Mucosa of descending colon (tissue), 3 donors: ENCODE measurements around the gene ZNF629. TPM values are rescaled to one million over a fixed set of nuclear protein-coding genes. Genes with fewer than 3 reads are reported as not detected.
A peak's percentile ranks its signal among the peaks of the same experiment; 100 is the strongest.

ENCODE experiments used
- ATAC-seq: fragments of 200-7000 bp; cut with Tn5 transposase; one replicate; pipeline ENCODE4 v1.9.1; 2020; ENCODE audit warnings: mild to moderate bottlenecking, moderate library complexity
- DNase-seq, 3 donors: peaks; one replicate each; pipeline ENCODE4 v3.0.0-alpha.2; 2020
- H3K36me3 ChIP-seq: fragments of 200-600 bp; one replicate; pipeline ENCODE4 v1.8.0; 2021; ENCODE audit warnings: low read depth, mild to moderate bottlenecking
- H3K4me1 ChIP-seq: fragments of 200-600 bp; one replicate; pipeline ENCODE4 v1.8.0; 2021; ENCODE audit warnings: low read depth, mild to moderate bottlenecking
- H3K4me3 ChIP-seq: fragments of 200-600 bp; one replicate; pipeline ENCODE4 v1.8.0; 2021; ENCODE audit warnings: mild to moderate bottlenecking
- H3K9me3 ChIP-seq: fragments of 200-600 bp; one replicate; pipeline ENCODE4 v1.8.0; 2021; ENCODE audit warnings: mild to moderate bottlenecking
- intact Hi-C, 2 donors: fragments of 100-400 bp; cut with DNase I in 1 of 2; cut with micrococcal nuclease in 1 of 2; formaldehyde crosslinking; loops; one replicate each; pipeline versions ENCODE4 v1.11.0 to v1.11.1; 2022; cut with DNase I, micrococcal nuclease
- total RNA-seq, 3 donors: library from RNA; stranded (reverse); fragmentation: NEBNext Ultra II Directional in 2 of 3; extraction: Animal tissue kit (Norgen Biotek cat#: 25700) in 2 of 3; gene quantifications; one replicate each; pipeline versions ENCODE4 v1.2.1 to v1.2.4, GENCODE V29; 2021 to 2023
- TF ChIP-seq, protein P1 (sequence below): fragments of 200-600 bp; IDR thresholded peaks from one replicate; pipeline ENCODE4 v1.8.0; 2022; ENCODE audit warnings: antibody characterized with exemption, mild to moderate bottlenecking
- donor health status: DM: no; HTN: no; CAD: no; lungs with moderate emphysema.
- donor health status: DM: no; HTN: no; CAD: no.
- donor health status: DM: no; HTN: yes; CAD: no.

The ZNF629 gene
- total RNA-seq, 3 donors from 2014 or later = 13.4 to 14.9 (median 14.6) TPM

DNA sequence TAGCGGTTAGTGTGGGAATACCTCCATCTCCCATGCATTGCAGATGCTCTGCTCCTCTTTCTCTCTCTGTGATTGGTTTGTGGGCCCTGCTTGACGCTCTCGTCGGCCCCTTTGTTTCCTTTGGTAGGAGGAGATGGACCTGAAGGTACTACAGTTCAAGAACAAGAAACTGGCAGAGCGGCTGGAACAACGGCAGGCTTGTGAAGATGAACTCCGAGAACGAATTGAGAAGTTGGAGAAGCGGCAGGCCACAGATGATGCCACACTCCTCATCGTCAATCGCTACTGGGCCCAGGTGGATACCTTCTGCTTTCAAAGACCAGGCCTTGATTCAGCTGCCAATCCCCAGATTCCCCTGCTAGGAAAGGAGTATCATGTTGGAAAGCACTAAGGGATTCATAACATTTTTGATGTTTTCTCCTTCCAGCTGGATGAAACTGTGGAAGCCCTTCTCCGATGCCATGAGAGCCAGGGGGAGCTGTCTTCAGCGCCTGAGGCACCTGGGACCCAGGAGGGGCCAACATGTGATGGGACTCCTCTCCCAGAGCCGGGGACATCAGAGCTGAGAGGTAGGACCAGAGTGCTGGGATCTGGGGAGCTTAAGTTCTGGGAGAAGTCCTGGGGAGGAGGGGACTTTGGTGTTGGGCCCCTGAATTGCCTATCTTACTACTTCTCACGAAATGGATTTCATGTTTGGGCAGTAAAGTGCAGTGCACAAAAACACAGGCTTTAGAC is 23.8 kb downstream of the ZNF629 start:
- ATAC-seq = no peak

DNA sequence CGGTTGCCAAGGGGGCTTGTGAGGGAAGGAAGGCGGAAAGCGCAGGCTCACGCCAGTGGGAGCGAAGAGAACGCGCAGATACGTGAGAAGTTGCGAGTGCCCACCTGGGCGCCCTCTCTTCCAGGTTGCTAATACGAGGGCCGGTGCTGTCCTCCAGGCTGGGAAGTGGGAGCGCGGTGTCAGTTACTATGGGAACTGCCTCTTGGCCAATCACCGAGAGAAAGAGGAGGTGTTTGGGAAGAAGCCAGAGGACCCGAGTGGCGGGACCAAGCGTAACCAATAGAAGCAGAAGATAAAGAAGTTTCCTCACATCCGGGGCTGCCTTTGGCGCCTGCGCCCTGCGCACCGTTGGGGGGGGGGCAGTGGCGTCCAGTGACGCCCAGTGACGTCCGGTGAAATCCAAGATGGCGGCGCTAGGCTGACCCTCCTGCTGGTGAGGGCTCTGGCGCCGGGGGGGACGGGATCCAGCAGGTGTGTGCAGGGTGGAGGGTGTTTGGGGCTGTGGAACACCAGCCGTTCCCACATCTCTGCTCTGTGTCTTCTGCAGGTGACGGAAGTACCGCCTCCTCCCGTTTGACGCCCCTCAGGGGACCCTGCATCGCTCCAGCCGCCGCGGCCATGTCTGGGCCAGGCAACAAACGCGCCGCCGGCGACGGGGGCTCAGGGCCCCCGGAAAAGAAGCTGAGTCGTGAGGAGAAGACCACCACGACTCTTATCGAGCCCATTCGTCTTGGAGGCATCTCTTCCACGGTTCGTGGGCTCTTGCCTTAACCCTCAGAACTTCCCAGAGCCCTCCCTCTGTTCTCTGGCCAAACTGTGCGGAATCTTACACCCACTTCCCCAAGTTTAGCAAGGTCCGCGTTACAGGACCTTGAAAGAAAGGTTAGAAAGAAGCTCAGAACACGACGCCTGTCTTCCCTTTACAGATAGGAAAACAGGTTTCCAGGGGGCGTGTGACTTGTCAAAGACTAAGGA is 24.8 kb downstream of the ZNF629 start, which contains the start of the genes CFAP119 and RNF40:
CFAP119 (minus strand) TSS at position 135 of the 975 bp plus-strand sequence. CDS start 314 bp downstream, outside the sequence.
RNF40 (plus strand) TSS at position 395 of the 975 bp plus-strand sequence; CDS start at position 619, 224 bp downstream.
- peak; percentile 96 to 97 (median 97) for DNase-seq
- Histone ChIP-seq H3K36me3 (peaks cover 11% of the 10 kb centered on the region), H3K4me3 (peak within 1 kb of the TSS; percentile 74), H3K4me1 (peaks cover 20% of the 10 kb centered on the region), H3K9me3 (no peaks in the 10 kb centered on the region)
- TF ChIP-seq, protein P1, sequence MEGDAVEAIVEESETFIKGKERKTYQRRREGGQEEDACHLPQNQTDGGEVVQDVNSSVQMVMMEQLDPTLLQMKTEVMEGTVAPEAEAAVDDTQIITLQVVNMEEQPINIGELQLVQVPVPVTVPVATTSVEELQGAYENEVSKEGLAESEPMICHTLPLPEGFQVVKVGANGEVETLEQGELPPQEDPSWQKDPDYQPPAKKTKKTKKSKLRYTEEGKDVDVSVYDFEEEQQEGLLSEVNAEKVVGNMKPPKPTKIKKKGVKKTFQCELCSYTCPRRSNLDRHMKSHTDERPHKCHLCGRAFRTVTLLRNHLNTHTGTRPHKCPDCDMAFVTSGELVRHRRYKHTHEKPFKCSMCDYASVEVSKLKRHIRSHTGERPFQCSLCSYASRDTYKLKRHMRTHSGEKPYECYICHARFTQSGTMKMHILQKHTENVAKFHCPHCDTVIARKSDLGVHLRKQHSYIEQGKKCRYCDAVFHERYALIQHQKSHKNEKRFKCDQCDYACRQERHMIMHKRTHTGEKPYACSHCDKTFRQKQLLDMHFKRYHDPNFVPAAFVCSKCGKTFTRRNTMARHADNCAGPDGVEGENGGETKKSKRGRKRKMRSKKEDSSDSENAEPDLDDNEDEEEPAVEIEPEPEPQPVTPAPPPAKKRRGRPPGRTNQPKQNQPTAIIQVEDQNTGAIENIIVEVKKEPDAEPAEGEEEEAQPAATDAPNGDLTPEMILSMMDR = no peak
- ATAC-seq = peak; percentile 96
- intact Hi-C loops = no loop called here

More for the DNA sequence above, 23.8 kb downstream of the ZNF629 start:
- H3K9me3 ChIP-seq = no peaks in the 10 kb centered on the region
- peaks cover 16% of the 10 kb centered on the region for H3K36me3 ChIP-seq
- no peak overlapping the region for H3K4me3 ChIP-seq
- TF ChIP-seq, protein P1 = no peak
- H3K4me1 ChIP-seq = peaks cover 20% of the 10 kb centered on the region
- DNase-seq = peak in 2 of 3 donors; percentile 22 to 34
- intact Hi-C loops = no loop called here

DNA sequence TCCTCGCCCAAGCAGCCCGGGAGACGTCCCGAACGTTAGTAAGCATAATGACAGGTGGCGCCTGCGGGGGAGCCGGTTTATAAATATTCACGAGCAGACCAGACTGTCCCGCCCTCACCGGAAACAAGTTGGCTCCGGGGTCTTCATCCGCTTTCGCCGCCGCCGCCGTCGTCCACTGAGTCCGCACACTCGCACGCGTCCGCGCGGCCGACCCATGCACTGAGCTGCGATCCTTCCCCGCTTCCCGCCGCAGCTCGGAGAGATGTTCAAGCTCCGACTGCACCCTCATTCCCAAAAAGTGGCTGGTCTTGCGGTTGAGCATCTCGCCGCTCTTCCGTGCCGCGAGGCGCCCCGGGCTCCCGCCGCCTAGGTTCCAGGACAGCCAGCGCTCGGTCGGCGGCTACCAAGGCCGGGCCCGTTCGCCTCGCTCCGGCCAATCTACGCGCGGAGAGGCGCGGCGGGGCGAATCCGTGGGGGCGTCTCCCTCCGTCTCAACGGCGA is 25.5 kb downstream of the ZNF629 start:
- H3K36me3 ChIP-seq = peaks cover 11% of the 10 kb centered on the region
- no peaks in the 10 kb centered on the region for H3K9me3 ChIP-seq
- H3K4me1 ChIP-seq = peaks cover 20% of the 10 kb centered on the region
- DNase-seq (peak in 2 of 3 donors; percentile 46 to 63), ATAC-seq (peak; percentile 42)
- TF ChIP-seq, protein P1 = no peak
- intact Hi-C loops = no loop called here
- H3K4me3 ChIP-seq = peak overlapping the region; percentile 74

- H3K9me3 ChIP-seq = no peaks in the 10 kb centered on the region
- no peak for ATAC-seq
- intact Hi-C loops = no loop called here
- peaks cover 20% of the 10 kb centered on the region for H3K4me1 ChIP-seq
- peaks cover 10% of the 10 kb centered on the region for H3K36me3 ChIP-seq
- H3K4me3 ChIP-seq = peak overlapping the region; percentile 74
- TF ChIP-seq, protein P1 = no peak
- peak in 2 of 3 donors; percentile 29 to 57 for DNase-seq
These were observed 26.2 kb downstream of the ZNF629 start for GRCh38 chr16:30760577-30761426.
